EH (cell line): ENCODE measurements around the gene DLG2.

Experiments
- DNase-seq: peaks from one replicate; pipeline ENCODE4 v3.0.0-alpha.2; 2015; ENCODE audit warnings: low read depth

DLG2 gene

DNA sequence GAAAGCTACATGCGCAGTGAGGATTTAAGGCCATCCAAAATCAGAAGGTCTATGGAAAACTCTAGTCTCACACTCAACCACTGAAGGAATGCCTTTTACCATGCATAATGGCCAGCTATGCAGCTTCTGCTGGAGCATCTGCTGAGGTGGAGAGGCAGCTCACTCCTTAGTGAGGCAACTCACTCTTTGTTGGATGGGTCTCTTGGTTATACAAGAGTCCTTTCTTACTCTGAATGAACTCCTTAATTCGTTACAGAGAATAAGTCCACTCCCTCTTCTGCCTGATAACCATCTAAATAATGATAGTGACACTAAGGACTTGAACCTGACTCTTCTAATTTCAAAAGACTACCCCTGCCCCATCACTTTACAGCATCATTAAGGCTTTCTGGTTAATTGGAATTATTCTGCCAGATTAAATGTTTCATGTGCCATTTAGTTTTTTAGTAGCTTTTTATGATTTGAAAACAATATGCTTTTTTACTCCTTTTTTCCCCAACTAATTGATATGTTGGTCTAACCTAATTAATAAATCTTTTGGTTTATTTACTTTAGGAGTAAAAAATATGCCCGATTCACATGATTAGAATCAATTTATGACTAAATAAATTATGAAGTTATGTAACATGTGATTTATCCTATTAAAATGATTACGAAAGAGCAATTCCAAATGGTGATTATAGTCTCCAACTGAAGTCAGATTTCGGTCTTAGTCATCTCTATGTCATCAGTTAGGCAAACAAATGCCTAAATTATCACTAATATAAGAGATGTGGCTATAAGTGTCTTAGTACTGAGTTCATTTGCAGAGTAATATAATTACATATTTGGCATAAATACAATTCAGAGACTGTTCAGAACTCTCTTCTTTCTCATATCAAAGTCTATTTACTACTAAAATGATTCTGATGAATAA, 2054.3 kb downstream of the DLG2 start:
- peak; percentile 77 for DNase-seq

DNA sequence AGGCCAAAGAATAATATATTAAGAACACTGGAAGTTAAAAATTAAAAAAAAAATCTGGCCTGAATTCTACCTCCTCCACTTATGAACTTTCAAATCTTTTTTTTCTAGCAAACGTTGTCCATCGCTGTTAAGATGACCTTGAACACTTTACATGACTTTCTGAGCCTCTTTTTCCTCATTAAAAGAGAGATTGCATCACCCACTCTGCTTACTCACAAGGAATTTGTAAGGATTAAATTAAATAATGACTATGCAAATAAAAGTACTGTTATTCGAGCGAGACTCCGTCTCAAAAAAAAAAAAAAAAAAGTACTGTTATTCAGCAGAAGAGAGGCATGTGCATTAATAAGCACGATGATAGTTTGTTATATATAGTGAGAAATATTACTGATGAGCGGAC, 2055.8 kb downstream of the DLG2 start:
- DNase-seq, result peak; percentile 76

DNA sequence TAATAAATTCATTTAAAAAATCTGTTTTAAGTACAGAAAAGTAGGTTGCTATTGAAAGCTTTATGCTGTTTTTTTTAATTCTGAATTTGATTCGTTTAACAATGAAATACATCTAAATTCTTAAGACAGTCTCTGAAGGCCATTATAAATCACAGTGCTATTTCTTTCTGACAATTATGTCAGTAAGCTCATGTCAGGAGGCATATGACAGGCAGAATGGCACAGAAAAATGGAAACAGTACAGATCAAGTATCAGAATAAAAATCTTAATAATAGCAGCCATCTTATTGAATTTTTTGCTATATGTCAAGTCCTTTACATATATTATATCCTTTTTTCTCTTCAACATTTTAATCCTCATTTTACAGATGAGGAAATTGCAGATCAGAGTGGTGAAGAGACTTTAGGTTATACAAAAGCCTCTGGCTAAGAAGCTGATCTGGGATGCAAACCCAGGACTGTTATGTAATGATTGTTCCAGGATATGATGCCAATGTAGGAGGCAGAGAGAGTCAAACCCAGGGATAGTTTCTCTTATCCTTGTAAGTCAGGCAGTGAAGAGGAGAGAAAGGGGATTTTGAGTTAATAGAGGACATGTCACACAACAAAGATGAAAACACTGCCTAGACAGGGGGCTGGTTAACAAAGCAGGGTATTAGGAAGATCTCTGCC, 2057.9 kb downstream of the DLG2 start:
- no peak for DNase-seq

DNA sequence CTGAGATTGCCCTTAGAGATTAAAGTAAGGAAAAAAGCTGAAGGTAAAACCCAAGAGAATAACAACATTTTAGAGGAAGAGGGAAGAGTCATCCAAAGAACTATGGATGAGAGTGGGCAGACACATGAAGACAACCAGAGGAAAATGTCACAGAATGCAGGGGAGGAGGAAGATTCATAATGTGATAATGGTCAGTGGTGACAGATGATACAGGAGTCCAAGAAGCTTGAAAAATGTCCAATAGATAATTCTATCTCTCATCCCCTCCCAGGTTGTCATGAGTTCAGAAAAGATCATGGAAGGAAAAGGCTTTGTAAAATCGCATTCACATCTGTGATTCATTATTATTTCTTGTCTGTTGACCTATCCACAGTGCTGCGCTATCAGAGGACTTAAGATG, 2058.6 kb downstream of the DLG2 start:
- DNase-seq, result no peak

DNA sequence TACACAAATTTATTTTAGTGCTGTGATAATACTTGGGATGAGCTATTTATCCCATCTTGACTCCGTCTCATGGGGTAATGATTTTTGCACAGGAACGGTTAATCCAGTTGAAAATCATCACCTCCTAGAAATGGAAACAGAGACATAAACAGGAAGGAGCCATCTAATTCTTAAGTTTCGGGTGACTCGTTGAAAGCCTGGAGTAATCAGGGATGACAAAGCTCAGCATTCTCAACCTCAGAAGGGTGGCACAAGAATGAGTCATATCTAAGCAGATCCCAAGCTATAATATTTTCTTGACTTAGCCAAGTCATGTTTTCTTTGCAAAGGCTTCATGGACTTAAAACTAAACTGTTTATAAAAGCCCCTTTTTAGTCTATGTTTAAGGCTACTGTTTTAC, 2060.2 kb downstream of the DLG2 start:
- peak; percentile 85 for DNase-seq

DNA sequence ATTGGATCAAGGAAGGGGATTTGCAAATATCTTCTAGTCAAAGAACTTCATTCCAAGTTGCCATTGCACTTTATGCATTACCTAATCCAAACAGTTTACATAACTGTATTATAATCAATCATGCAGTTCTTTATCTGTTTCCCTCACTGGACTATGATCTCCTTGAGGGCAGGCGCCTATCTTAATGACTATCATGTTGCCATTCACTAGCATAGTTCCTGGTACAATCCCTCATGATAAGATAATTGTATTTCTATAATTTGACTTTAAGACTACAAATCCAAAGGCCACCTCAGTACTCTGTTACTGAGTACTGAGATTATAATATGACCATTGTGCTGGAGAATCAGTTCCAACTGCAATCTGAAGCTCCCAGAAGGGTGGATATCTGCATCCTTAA, 2062.3 kb downstream of the DLG2 start:
- no peak for DNase-seq

DNA sequence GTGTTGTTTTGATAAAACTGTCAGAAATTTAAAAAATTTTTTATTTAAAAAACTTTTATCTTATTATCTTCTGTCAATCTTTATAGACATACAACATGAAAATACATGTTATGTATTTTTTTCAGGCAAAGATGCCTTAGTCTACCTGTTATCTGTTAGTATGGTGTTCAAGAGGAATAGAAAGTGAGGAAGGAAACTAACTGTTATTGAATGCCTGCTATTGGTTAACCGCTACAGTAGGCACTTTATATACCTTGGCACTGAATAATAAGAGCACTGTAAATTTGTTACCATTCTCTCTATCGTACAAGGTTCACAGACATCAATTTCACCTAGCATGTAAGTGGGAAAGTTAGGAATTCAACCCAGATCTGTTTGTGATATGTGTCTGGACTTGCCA, 2068.9 kb downstream of the DLG2 start:
- DNase-seq, result no peak

DNA sequence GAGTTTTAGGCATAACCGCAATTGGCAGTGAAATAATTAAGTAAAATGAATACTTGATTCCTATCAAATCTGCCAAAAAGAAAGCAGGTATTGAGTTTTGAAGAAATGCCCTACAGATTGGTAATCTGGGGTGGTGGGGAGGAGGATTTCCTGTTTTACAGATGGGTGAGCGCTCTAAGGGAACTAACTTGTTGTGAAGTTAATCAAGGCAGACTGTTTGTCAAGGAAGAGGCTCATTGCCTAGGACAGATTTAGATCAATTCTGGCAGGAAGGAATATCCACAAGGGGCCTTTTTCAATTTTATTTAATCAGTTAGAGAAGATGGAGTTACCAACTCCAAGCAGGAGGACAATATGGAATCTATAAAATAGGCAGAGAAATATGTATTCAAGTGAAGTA, 2069.5 kb downstream of the DLG2 start:
- no peak for DNase-seq

DNA sequence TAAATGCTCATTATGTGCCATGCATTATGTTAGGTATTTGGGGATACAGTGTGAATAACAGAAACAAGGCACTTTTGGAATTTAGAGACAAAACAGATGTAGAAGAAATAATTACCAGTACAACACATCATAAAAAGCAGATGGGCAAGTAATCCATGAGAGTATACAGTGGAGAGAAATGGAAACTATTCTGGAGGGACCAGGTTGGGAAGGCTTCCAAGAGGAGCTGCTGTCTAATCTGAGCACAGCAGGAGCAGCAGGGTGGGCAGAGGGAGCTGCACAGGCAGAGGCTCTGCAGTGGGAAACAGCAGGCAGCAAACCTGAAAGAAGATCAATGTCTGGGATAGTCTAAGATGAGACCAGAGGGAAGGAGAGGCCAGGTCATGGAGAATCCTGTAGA, 2072.3 kb downstream of the DLG2 start:
- no peak for DNase-seq

DNA sequence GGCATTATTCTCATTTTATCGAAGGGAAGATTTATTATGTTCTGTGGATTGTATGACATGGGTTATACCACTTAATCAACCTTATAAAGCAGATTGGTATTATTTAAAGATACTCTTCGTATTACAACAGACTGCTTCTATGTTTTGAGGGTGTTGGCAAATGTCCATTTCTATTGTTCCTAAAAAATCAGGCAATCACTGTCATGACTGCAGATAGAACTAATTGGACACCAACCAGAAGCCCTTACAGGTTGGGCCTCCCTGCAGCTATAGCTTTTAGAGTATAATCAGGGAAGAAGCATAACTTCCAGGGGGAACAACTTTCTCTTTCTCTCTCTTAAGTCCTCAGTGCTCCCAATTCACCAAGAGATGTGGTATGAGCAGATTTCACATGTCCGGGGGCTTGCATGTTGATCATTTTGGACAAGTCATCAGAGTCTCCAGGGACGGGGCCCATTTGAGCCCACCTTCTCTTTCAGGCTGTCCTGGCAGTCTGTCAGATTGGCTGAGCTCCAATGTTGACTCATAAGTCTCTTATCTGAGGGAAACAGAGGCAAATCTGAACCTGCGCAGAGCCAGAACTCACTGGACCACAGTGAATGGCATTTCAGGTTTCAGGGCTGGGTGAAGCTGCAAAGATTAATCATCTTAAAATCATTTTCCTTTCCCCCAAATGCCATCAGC, 2077.0 kb downstream of the DLG2 start:
- no peak for DNase-seq

DNA sequence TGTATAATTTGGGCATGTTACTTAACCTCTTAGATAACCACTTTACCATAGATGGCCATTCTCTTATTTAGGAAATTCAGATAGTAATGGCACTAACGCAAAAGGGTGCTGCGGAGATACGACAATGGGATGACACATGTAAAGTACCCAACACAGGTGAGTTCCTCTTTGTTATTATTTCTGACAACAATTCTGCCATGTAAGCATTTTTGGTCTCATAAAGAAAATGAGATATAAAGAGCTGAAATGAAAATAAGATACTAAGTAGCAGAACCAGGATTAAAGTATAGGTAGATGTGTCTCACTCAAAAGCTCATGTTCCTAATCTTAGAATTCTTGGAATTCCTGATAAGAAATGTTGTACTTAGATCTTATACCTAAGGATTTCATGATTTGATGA, 2080.8 kb downstream of the DLG2 start:
- DNase-seq, result no peak

DNA sequence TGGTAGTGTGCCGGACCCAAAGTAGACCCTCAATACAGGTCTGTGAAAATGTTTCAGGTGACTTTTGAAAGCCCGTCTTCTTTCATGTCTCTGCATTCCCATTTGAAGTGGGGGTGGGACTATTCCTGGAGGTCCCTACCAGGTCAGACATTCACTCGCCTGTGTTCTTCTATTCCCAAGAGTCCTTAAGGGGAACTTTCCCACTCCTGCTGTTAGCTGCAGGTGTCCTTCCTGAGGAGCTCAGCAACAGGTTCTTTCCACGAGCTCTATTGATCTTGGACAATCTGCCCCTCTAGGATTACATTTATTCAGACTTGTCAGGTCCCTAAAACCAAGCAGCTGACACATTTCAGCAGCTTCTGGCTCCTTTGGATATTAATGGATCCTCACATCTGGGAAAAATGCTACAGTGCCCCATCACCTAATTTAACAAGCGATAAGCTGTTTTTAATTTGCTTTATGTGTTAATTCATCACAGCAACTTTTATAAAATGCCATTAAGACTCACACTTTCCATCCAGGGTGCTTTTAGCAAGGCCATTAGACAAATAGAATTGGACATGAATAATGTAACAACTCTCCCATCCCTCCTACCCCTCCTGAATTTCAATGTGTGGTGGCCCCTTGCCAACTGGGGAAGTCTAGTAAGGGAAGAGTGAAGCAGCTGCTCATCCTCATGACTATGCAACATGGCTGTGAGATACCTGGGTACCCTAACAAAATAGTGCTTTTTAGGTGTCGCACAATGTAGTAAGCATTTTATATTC, 2081.5 kb downstream of the DLG2 start:
- DNase-seq, result no peak

DNA sequence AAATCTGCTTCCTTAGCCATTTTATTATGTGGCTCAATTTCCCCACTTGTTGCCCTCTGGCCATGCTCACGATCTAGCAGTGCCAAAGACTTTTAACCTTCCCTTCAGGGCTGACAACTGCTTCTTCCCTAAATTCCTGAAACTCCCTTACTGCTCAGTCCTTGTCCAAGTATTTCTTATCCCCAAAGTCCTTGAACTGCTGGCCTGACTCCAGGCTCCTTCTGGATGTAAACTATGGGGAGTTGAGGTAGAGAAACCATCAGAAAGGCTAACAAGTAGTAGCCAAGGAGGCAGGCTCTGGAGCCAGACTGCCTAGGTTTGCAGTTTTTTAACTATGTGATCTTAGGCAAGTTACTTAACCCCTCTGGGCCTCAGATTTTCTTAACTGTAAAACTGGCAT, 2082.3 kb downstream of the DLG2 start:
- no peak for DNase-seq

DNA sequence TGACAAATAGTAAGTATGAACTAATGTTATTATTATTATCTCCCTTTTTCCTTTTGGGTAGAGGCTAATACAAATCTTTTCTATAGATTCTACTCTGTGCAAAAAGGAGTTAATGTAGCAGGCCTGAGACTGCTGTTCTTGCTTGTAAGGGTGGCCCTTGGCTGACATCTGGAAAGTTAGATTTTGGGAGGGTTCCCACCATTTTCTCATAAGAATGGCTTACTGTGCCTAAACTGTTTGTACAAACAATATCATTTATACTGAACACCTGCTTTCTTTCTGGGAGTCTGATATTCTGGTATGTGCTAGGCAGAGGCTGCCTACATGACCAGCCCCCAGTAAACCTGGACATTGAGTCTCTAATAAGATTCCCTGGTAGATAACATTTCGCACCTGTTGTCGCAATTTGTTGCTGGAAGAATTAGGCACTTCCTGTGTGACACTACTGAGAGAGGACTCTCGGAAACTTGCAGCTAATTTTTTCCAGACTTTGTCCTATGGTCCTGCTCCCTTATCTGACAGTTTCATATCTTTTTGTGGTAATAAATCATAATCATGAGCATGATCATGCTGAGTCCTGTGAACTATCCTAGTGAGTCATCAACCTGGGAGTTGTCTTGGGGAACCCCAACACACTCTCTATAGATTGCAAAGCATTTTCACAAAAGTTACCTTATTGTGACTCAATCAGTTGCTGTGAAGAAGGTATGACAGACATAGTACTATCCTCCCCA, 2083.3 kb downstream of the DLG2 start:
- DNase-seq, result no peak

DNA sequence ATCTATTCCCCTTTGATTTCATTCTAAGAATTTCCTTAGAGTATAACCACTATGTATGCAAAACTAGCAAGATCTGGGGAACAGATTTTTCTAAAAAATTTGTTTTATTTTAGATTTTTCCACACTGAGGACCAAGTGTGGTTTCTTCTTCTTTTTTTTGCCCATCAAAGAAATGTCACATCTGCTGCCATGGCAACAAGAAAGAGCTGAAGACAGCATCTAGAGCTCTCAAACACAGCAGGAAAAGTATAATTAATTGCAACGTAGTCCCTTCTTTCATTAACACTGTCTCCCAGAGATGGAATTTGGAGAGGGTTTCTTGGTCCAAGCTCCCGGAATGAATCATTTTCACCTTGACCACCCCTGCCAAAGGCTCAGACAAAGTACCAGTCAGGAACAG, 2084.3 kb downstream of the DLG2 start:
- no peak for DNase-seq

DNA sequence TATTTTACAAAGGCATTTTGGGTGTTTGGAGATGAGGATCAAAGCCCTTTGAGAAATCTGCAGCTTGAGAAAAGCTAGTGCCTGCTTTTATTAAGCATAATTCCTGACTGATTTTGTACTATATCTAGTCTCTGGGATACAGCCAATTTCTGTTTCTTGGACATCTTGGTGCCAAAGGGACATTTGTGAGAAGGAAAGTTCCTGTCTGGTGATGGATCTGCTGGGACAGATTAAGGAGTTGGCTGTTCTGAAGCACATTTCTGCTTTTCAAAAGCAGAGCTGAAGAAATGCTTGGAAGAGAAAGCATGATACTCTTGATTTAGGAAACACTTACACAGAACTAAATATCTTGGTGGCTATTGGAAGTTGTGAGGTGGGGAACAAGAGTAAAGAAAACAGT, 2086.4 kb downstream of the DLG2 start:
- DNase-seq, result no peak

DNA sequence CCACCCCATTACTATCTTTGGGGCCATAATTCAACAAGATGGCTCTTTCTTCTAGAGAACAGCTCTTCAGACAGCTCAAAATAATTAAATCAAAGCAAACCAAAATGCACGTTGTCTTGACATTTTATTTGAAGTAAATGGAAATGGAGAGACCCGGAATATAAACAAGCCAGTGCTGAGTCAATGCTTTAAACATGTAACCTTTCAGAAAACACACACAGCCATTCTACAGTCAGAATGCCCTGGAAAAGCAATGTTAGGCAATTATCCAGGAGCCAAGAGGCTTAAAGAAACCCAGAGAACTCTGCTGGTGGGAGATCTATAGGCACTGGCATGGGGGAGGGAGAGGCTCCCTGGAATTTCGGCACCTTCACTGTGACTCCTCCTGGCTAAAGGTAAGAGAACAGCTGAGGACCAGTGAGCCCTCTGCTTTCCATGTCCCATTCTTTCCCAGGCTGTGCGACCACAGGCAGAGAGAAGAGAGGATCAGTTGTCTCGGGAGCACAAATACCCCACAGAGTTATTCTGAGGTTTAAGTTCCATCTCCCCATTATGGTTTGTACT, 2086.9 kb downstream of the DLG2 start:
- DNase-seq, result peak; percentile 14

DNA sequence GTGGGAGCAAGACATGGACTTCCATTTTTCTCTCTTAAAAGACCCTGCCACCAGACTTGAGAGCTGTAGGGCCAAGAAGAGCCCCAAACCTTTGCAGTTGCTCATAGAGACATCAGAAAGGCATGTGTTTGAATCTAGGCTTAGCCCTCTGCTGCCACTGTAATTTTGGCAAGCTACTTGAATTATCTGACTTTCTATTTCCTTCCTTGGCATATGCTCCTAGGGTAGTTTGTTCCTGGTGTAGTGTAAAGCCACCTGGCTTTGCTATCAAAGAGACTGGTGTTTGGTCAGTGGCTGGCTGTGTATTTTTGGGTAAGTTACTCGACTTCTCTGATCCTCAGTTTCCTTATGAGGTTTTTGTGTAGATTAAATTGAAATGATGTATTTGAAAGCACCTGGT, 2088.9 kb downstream of the DLG2 start:
- DNase-seq, result no peak

DNA sequence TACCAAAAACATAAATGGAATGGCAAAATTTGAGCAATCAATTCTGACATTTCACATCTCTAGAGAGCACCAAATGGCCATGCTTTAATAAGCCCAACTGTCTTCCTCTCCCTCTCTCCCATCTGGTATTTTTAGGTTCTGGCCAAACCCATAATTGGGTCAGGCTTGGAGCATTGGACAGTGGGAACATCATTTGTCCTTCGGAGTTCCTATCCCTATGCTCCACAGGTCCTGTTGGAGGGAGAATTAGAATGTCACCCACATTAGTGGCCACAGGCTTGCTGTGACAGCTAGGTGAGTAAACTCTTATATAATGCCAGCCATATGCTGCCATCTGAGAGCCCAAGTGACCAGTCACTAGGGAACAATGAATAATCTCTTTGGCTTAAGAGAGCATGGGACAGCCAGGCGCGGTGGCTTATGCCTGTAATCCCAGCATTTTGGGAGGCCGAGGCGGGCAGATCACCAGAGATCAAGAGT, 2090.0 kb downstream of the DLG2 start:
- no peak for DNase-seq

DNA sequence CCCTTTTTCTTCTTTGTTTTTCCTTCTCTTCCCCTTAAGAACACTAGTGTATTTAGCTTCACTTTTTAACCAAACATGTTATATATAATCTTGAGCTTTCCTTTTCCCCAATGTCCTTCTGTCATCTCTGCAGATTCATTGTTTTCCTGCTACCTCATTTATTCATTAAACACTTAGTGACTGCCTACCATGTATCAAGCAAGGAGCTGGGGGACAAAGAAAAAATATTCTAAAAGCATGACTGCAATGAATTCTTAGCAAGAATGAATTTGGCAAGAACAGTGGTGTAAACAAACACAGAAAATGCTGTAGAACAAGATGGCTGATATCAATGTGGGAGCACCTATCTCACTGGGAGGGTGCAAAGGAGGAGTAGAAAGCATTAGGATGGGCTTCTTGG, 2094.0 kb downstream of the DLG2 start:
- DNase-seq, result no peak

DNA sequence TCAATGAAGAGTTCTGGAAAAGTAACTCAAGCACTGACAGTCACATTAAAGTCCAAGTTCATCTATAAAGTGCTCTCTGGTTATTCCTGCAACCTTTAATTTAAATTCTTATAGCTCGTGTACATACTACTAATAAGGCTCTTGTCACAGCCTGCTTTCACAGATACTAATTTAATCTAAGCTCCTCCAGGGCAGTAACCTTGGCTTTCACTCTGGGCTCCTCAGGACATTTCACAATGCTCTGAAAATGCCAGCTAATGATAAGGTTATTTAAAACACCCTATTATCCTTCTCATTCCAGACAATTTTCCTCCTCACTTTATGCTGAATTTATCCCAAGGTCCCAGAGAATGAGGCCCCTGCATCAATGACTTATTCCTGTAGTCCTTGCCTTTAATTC, 2098.3 kb downstream of the DLG2 start:
- DNase-seq, result no peak
